UCSD-AML1 (cell line): ENCODE results near the gene CTSD.
A peak's percentile ranks its signal among the peaks of the same experiment; 100 is the strongest.
"Not testable (repeated sequence)": the region's sequence is repeated elsewhere in the genome, so short reads cannot be mapped to it uniquely, and the experiment has no call there.

ENCODE experiments used
- DNase-seq: peaks from one replicate; lab custom pipeline; 2025; ENCODE audit not compliant: unreplicated experiment; lab: John Stamatoyannopoulos, UW

Gene CTSD

DNA sequence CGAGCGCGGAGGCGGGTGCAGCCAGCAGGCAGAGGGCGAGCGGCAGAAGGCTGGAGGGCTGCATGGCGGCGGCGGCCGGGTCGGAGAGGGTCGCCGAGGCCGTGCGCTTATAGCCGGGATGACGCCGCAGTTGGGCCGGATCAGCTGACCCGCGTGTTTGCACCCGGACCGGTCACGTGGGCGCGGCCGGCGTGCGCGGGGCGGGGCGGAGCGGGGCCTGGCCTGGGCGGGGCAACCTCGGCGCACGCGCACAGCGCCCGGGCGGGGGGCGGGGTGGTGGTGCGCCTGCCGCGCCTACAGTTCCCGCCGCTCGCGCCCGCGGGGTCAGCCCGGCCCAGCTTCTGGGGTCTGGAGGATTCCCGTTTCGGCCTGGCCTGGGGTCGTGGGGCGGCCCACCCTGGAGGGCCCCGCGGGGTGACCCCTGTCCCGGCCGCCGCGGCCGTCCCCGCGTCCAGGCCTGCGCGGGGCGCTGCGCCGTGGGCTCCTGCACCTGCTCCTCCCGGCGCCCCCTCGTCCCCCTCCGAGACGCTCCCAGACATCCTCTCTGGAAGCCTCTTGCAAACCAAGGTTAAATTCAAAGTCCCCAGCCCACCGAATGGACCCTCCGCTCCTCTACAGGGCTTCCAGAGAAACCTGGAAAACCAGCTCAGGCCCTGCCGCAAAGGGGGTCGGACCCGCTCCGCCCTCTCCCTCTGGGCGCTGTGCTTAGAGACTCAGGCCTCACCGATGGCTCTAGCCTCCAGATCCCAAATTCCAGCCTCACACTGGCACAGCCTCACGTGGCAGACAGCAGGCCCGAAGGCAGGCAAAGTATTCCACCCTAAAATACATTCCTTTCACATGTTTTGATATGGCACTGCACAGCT is at the start of gene CTSD:
TSS of gene CTSD (minus strand) at position 132 of the 866 bp plus-strand sequence. CDS start at position 64, 68 bp downstream.
- DNase-seq = peak; percentile 88

DNA sequence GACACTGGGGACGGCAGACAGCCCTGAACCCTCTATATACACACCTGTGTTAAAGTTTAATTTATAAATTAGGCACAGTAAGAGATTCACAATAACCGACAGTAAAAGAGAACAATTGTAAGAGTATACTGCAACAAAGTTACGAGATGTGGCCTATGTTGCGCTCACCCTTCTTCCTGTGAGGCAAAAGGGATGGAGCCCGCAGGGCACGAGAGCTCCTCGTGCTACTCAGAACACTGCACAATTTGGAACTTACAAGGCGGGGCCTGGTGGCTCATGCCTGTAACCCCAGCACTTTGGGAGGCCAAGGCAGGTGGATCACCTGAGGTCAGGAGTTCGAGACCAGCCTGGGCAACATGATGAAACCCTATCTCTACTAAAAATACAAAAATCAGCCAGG is 49.6 kb upstream of the CTSD start:
- DNase-seq = not testable (repeated sequence)

DNA sequence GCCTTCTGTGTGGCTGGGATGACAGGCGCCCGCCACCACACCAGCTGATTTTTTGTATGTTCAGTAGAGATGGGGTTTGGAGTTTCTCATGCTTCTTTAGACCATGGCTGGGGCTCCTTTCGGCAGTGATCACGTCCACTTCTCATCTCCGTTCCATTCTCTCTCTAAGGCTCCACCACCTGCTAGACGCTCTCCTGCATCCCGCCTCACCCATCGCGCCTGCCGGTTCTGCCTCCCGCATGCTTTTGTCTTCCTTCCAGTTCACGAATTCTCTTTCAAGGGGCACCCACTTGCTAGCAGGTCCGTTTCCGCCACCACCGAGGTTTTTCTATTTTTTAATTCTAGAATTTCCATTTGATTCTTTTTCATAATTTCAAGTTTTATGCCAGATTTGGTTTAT is 49.1 kb upstream of the CTSD start:
- DNase-seq = no peak

DNA sequence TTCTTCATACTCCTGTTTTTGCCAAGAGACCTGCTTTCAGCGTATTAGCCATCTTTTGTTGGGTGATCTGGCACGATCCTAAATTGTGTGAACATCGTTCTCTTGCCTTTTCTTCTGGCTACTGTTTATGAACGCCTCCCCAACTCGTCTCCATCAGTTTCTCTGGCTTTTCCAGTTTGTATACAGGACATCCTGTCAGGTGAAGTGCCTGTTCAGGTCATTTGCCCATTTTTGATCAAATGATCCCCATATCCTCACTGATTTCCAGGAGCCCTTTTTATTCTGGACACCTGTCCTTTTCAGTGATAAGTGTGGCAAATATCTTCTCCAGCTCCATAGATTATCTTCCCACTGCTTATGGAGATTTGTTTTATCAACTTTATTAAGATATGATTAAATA is 48.5 kb upstream of the CTSD start:
- DNase-seq = no peak

DNA sequence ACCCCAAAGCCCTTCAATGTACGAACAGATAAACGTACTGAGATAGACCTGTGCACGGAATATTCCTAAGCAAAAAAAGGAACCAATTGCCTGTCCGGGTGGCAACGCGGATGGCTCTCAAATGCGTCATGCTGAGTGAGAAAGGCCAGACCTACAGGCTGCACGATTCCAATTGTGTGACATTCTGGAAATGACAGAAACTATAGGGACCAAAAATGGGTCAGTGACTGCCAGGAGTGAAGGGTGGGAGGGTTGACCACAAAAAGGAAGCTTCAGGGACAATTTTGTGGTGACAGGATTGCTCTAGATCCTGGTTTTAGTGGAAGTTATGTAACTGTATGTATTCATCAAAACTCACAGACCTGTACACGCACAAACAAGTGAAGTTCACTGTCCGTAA is 47.0 kb upstream of the CTSD start:
- peak; percentile 39 for DNase-seq

DNA sequence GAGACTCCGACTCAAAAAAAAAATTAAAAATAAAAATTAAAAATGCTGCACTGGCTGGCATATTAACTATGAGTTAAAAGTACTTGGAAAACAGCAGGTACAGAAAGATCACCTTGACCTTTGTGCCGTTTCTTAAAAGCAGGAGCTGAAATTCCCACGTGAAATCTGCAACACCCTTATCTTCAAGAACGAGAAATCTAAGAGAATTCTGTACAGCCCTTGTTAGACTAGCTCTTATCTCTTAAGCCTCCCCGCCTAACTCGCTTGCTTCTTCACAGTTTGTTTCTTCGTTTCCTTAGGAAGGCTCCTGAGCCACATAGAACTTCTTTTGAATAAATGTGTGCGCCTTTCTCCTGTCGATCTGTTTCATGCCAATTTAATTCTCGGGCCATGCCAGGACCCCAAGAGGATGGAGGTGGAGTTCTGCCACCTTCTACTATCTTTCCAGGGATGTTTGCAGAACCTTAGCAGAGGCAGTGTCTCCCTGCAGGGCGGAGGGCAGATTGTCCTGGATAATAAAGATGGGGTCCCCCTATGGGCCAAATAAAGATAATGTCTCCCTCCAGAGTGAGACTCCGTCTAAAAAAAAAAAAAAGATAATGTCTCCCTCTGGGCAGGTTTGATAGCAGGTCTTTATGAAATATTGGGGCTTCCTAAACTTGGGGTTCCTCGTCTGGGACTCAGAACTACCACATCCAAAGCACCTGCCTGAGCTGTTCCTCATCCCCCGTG is 43.7 kb upstream of the CTSD start:
- DNase-seq = no peak

DNA sequence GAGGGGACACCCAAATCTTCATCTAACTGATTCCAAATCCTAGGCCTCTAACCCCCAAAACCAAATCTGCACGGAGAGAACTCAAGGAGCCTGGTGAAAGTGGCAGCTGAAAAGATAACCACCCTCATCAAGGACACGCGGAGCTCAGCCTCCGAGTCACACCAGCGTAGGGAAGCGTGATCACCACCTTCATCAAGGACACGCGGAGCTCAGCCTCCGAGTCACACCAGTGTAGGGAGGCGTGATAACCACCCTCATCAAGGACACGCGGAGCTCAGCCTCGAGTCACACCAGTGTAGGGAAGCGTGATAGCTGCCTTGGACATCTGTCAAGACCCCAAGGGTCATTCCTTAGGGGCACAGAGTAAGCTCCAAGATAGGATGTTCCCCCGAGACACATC is 41.8 kb upstream of the CTSD start:
- DNase-seq = no peak

DNA sequence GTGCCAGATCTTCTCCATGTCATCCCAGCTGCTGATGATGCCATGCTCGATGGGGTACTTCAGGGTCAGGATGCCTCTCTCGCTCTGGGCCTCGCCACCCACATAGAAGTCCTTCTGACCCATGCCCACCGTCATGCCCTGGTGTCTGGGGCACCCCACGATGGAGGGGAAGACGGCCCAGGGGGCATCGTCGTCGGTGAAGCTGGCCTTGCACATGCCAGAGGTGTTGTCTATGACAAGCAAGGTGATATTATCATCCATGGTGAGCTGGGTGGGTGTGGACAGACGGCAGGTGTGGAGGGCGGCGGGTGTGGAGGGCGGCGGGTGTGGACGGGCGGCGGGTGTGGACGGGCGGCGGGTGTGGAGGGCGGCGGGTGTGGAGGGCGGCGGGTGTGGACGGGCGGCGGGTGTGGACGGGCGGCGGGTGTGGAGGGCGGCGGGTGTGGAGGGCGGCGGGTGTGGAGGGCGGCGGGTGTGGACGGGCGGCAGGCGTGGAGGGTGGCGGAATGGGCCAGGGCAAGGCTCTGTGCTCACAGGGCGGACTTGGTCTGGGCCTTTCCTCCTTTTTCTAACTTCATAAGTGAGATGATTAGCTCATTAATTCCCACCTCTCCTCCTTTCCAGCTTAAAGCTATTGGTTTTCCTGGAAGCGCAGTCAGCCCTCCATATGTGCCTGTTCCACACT is 40.2 kb upstream of the CTSD start:
- DNase-seq = not testable (repeated sequence)

DNA sequence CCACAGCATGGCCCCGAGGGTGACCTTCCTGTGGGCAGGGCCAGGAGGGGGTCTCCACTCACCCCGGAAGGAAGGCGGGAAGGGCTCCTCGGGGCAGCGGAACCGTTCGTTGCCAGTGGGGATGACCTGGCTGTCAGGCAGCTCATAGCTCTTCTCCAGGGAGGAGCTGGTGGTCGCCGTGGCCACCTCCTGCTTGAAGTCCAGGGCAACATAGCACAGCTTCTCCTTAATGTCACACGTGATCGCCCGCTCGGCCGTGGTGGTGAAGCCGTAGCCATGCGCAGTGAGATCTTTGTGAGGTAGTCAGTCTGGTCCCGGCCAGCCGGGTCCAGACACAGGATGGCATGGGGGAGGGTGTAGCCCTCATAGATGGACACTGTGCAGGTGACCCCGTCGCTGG is 39.5 kb upstream of the CTSD start:
- DNase-seq = no peak

DNA sequence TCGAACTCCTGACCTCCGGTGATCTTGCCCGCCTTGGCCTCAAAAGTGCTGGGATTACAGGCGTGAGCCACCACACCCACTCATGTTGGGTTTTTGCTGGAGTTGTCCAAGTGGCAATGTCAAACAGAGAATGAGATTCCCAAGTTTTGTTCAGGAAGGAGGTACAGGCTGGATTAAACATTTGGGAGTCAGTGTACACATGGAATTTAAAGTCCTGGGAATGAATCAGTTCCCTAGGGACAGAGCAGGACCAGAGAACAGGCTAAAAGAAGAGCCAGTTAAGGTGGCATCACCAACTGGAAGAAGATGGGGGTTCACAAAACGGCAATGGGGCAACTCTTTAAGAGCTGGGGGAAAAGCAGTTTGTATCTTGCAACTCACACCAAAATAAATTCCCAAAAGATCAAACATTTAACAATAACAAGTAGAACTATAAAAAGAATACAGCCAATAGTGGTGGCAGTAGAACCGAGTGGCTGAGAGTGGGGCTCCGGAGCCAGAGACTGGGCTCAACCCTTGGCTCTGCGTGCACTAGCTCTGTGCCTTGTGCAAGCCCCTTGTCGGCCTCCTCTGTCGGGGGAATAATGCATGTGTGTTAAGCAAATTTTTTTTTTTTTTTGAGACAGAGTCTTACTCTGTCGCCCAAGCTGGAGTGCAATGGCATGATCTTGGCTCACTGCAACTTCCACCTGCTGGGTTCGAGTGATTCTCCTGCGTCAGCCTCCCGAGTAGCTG is 33.8 kb upstream of the CTSD start:
- DNase-seq = no peak

DNA sequence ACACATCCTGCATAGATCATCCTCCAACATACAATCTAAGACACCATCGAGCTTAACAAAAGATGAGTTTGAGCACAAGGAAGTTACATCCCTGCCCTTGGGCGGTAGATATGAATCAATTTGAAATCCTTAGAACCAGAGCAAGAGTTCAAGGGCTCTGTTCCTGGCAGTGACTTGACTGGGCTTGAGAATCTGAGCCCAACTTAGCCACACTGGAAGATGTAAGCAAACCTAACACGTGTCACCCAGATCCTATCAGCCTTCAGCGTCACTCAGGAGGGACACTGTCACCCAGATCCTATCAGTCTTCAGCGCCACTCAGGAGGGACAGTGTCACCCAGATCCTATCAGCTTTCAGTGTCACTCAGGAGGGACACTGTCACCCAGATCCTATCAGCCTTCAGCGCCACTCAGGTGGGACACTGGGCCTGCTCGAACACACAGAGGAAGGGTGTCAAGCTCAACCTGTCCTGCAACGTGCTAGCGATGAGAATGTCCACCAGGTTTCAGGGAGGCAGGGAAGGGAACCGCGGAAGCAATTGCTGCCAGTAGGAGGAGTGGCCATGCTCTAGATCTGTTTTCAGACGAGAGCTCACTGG is 32.8 kb upstream of the CTSD start:
- DNase-seq = no peak

DNA sequence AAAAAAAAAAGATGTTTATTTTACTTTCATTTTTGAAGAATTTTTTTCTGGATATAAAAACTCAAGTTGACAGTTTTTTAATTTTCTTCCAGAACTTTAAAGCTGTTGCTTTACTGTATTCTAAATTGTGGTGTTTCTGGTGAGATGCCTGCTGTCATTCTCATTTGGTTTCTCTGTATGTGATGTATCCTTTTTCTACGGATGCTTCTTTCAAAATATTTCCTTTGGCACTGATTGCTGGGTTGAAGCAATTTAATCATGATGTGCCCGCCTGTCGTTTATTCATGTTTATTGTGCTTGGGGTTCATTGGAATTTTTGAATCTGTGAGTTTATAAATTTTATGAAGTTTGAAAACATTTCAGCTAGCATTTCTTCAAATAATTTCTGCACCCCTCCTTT is 29.4 kb upstream of the CTSD start:
- no peak for DNase-seq

DNA sequence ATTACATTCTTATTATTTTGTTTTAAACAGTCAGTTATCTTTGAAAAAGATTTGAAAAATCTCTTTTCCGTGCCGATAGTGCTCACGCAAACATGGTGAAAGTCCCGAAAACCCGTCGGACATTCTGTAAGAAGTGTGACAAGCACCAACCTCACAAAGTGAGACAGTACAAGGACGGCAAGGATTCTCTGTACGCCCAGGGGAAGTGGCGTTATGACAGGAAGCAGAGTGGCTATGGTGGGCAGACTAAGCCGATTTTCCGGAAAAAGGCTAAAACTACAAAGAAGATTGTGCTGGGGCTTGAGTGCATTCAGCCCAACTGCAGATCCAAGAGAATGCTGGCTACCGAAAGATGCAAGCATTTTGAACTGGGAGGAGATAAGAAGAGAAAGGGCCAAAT is 28.7 kb upstream of the CTSD start:
- DNase-seq = peak; percentile 58

DNA sequence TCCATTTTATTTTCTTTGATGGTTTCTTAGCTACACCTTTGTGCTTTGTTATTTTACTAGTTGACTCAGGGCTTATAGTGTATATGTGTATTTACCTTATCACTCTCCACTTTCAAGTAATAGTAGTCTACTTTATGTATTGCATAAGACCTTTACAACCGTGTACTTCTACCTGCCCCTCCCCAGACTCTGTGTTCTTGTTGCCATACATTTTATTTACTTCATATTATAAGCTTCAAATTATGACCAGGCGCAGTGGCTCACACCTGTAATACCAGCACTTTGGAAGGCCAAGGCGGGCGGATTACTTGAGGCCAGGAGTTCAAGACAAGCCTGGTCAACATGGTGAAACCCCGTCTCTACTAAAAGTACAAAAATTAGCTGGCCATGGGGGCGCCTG is 28.2 kb upstream of the CTSD start:
- no peak for DNase-seq

DNA sequence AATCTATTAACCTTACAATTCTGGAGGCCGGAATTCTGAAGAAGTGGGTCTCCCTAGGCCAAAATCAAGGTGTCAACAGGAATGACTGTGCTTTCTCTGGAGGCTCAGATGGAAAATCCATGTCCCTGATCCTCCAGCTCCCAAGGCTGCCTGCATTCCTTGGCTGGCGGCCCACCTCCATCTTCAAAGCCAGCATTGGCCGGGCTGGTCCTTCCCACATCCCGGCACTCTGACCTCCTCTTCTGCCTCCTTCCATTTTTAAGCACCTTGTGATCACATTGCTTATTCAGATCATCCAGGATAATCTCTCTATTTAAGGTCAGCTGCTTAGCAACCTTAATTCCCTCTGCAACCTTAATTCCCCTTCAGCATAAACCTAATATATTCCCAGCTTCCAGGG is 22.7 kb upstream of the CTSD start:
- no peak for DNase-seq

DNA sequence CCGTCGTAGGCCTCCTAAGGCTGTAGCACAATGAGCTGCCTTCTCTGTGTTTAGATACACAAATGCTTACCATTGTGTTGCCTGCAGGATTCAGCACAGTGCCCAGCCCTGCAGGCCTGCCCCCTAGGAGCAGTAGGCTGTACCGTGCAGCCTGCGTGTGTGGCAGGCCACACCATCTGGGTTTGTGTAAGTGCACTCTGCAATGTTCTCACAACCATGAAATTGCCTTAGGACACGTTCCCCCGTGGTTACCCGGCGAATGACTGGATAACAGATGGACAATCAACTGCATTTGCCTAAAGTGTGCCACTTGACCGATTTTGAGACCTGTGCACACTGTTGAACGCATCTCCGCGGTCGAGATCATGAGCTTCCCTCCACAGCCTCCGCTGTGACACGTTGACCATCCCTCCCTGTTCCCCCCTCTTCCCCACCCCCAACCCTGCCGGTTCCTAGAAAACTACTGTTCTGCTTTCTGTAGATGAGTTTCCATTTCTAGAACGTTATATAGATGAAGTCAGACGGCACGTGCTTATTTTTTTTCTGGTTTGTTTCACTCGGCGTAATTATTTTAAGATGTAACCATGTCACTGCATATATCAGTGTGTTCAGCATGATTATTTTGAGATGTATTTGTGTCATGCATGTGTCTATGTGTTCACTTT is 22.2 kb upstream of the CTSD start:
- no peak for DNase-seq

DNA sequence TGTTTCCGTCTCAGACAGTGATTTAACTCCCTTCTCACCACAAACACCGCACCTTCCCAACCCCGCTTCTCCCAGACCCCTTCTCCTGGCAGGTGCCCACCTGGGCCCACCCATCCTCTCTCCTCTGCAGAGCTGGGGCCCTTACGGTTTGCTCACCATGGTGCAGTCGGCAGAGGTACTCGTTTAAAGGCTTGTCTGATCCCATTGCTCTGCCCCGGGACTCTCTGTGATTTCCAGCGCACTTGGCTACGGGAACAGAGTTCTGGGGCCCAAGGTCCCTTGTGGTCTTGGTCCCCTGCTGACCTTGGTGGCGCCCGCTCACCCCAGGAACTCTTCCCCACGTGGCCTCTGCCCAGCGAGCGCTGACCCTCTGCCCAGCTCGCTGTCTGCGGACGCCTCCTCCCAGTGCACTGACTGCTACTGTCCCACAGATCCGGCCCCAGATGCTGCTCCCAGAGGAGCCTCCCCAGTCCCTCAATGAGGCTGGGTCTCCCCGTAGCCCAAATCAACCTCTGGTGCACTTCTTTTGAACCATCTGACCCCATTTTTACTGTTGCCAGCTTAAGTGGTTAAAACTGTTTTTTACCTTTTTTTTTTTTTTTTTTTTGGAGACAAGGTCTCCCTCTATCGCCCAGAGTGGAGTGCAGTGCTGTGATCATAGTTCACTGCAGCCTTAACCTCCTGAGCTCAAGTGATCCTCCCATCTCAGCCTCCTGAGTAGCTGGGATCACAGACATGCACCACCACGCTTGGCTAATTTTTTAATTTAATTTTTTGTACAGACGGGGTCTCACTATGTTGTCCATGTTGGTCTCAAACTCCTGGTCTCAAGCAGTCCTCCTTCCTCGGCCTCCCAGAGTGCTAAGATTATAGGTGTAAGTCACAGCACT is 21.3 kb upstream of the CTSD start:
- no peak for DNase-seq

DNA sequence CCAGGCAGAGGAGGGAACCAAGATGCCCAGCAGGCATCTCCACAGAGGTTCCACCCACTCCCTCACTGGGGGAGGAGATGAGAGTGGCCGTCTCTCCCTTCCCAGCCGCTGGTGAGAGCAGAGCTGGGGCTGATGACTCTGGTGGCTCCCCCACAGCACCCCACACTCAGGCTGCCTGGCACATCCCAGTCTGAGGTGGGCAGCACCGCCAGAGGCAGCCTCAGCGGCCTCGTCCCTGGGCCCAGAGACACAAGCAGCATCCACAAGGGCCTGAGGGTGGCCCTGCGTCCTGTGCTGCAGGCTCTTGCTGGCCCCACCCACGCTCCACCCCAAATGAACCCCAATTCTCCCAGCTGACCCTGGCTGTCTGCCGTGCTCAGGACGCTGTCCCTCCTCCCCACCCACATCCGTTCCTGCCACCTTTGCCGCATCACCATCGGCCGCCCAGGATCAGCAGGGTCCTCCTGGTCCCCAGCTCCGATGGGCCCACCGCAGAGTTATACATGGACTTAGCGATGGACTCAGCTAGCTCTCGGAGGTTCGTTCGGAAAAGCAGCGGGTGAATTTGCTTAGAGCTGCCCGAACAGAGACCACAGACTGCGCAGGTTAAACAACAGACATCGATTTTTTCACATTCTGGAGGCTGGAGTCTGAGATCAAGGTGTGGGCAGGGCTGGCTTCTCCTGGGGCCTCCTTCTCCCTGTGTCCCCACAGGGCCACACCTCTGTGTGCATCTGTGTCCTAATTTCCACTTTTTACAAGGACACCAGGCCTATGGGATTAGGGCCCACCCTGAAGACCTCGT is 20.2 kb upstream of the CTSD start:
- no peak for DNase-seq
